ENCODE data around the gene ATP11A.

DNA sequence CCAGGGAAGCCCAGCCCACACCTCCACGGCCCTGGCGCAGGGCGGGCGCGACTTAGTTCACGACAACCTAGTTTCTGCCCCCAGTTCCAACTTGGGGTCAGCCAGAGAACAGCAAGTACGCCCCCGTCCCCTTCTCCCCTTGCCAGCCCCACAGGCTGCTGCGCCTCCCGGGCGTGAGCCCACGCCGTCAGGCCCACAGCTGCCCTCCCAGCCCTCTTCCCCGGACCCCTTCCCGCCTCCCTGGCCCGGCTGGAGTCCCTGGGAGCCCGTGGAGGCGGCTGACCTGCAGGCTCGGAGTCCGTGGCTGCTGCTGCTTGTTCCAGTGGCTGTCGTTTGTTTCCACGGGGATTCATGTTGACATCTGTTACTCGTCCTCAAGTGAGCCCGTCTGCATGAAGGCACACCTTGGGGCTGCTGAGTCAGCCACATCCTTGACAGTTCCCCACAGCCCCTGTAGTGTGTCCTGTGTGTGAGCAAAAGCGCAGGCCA lies 86.0 kb downstream of the ATP11A start:
- TF ChIP-seq, protein P1, sequence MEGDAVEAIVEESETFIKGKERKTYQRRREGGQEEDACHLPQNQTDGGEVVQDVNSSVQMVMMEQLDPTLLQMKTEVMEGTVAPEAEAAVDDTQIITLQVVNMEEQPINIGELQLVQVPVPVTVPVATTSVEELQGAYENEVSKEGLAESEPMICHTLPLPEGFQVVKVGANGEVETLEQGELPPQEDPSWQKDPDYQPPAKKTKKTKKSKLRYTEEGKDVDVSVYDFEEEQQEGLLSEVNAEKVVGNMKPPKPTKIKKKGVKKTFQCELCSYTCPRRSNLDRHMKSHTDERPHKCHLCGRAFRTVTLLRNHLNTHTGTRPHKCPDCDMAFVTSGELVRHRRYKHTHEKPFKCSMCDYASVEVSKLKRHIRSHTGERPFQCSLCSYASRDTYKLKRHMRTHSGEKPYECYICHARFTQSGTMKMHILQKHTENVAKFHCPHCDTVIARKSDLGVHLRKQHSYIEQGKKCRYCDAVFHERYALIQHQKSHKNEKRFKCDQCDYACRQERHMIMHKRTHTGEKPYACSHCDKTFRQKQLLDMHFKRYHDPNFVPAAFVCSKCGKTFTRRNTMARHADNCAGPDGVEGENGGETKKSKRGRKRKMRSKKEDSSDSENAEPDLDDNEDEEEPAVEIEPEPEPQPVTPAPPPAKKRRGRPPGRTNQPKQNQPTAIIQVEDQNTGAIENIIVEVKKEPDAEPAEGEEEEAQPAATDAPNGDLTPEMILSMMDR (IDR thresholded peaks at IDR 0.05; ENCODE audit: low read depth, low read length): no peak
- TF ChIP-seq EZH2phosphoT487 (IDR thresholded peaks at IDR 0.05; ENCODE audit: low read depth): no peak
